Panc1 (cell line): ENCODE data around the gene MAP3K7. TPM values are rescaled to one million over a fixed set of nuclear protein-coding genes. Genes with fewer than 3 reads are reported as not detected.

Experiments
- ATAC-seq: fragments of 200-7000 bp; cut with Tn5 transposase; 2 replicates; pipeline ENCODE4 v1.9.1; 2020; ENCODE audit warnings: mild to moderate bottlenecking, moderate library complexity
- BruUV-seq: library from RNA; stranded (reverse); fragments of 400-500 nt; replicated peaks from 2 replicates; lab custom pipeline; 2021; lab: Mats Ljungman, UMichigan
- CTCF ChIA-PET: fragments of 300-600 bp; sonication (Branson Sonifier 250); formaldehyde crosslinking; loops from one replicate; lab custom pipeline; 2022; ENCODE audit warnings: antibody characterized with exemption; lab: Charles Lee
- POLR2A ChIA-PET: fragments of 300-600 bp; sonication (Branson Sonifier 250); formaldehyde crosslinking; loops from one replicate; lab custom pipeline; 2022; ENCODE audit warnings: antibody characterized with exemption; lab: Charles Lee
- DNase-seq: peaks from one replicate; pipeline ENCODE4 v3.0.0-alpha.2; 2010; ENCODE audit warnings: low read depth, low spot score
- H3K27ac ChIP-seq: 2 replicates; pipeline ENCODE4 v1.5.1; 2011; ENCODE audit warnings: mild to moderate bottlenecking, low read length, inconsistent platforms
- H3K27me3 ChIP-seq: fragments of 200-500 bp; sonication (Bioruptor generic); 2 replicates; pipeline ENCODE4 v1.6.0; 2014; ENCODE audit warnings: low read length, inconsistent platforms; ENCODE audit not compliant: control insufficient read depth, insufficient read depth
- H3K36me3 ChIP-seq: fragments of 200-500 bp; sonication (Bioruptor generic); 2 replicates; pipeline ENCODE4 v1.5.1; 2014; ENCODE audit warnings: inconsistent platforms, mild to moderate bottlenecking, low read length, moderate library complexity; ENCODE audit not compliant: control insufficient read depth, insufficient read depth
- H3K4me1 ChIP-seq: 2 replicates; pipeline ENCODE4 v1.5.1; 2011; ENCODE audit warnings: inconsistent platforms, mild to moderate bottlenecking, low read length, moderate library complexity; ENCODE audit not compliant: control insufficient read depth, insufficient read depth
- H3K4me3 ChIP-seq, 2 experiments: 2 replicates each; pipeline ENCODE4 v1.5.1; 2011 to 2012; ENCODE audit warnings: low read depth in 2 of 2, low read length in 2 of 2, mild to moderate bottlenecking in 2 of 2, inconsistent platforms in 1 of 2, moderate library complexity in 1 of 2
- H3K9me3 ChIP-seq: fragments of 200-500 bp; sonication (Bioruptor generic); 2 replicates; pipeline ENCODE4 v1.5.1; 2014; ENCODE audit warnings: low read depth, mild to moderate bottlenecking, inconsistent platforms, low read length, moderate library complexity; ENCODE audit not compliant: control insufficient read depth, insufficient read depth
- CTCF ChIP-seq: fragments of 450-650 bp; IDR thresholded peaks from 2 replicates; pipeline ENCODE4 v1.5.1; 2017; ENCODE audit warnings: mild to moderate bottlenecking
- POLR2AphosphoS5 ChIP-seq: IDR thresholded peaks from 2 replicates; pipeline ENCODE4 v1.6.1; 2012; ENCODE audit warnings: mild to moderate bottlenecking, low read depth, low read length, moderate library complexity
- REST ChIP-seq, 2 experiments: IDR thresholded peaks; 2 replicates each; pipeline ENCODE4 v1.6.1; 2011 to 2012; ENCODE audit warnings: low read depth in 2 of 2, control low read depth in 1 of 2, low read length in 1 of 2, mild to moderate bottlenecking in 1 of 2, moderate library complexity in 1 of 2; ENCODE audit not compliant: insufficient read depth in 1 of 2
- SIN3A ChIP-seq: IDR thresholded peaks from 2 replicates; pipeline ENCODE4 v1.6.1; 2012; ENCODE audit warnings: low read depth, mild to moderate bottlenecking, low read length, moderate library complexity, borderline replicate concordance; ENCODE audit not compliant: insufficient read depth
- TCF7L2 ChIP-seq: IDR thresholded peaks from 2 replicates; pipeline ENCODE4 v1.6.1; 2011; ENCODE audit warnings: mild to moderate bottlenecking, low read depth, low read length, inconsistent platforms
- in situ Hi-C: cut with HindIII; loops from 2 replicates; pipeline ENCODE4 v1.10.0; 2016; ENCODE audit warnings: low sequenced_read_pairs, low pct_unique_long_range_greater_than_20kb
- intact Hi-C: fragments of 100-400 bp; cut with micrococcal nuclease; formaldehyde crosslinking; loops from one replicate; pipeline ENCODE4 v1.10.0; 2022; ENCODE audit not compliant: unreplicated experiment
- total RNA-seq: library from RNA; stranded (reverse); gene quantifications from one replicate; pipeline ENCODE4 v1.2.1, GENCODE V29; 2021; ENCODE audit not compliant: unreplicated experiment

The MAP3K7 gene
- total RNA-seq, 1 experiment from 2014 or later, result 33.1 TPM

- no peak for DNase-seq
- peaks cover 7% of the 10 kb centered on the region for H3K4me1 ChIP-seq
- in situ Hi-C loops, result no loop called here
- TF ChIP-seq REST (IDR thresholded peaks at IDR 0.05; ENCODE audit: insufficient read depth in 1 of 2, low read depth in 2 of 2, low read length in 1 of 2) (no peak), TCF7L2 (no peak), CTCF (no peak), SIN3A (no peak), POLR2AphosphoS5 (no peak)
- no peaks in the 10 kb centered on the region for H3K27me3 ChIP-seq
- ChIA-PET POLR2A (interaction anchor here (0.6 kb wide), 1 partner anchor 612 kb away, joined by 5 read pairs; no protein-coding TSS in a partner anchor), CTCF (no interaction called here)
- no peaks in the 10 kb centered on the region for H3K9me3 ChIP-seq
- BruUV-seq, result no TSS peak
- H3K27ac ChIP-seq, result no peak overlapping the region
- ATAC-seq, result no peak
- no peaks in the 10 kb centered on the region; the same call in 1 of the 2 replicates for H3K36me3 ChIP-seq
- no peak overlapping the region for H3K4me3 ChIP-seq
- intact Hi-C loops, result no loop called here
These were observed 5.7 kb downstream of the MAP3K7 start for GRCh38 chr6:90581146-90581545.

GRCh38 chr6:90578894-90579549, 7.8 kb downstream of the MAP3K7 start:
- CTCF ChIA-PET, result no interaction called here

More at GRCh38 chr6:90578894-90579549, 7.8 kb downstream of the MAP3K7 start:
- POLR2A ChIA-PET, result no interaction called here
- intact Hi-C loops, result no loop called here
- Histone ChIP-seq H3K9me3 (no peaks in the 10 kb centered on the region), H3K36me3 (no peaks in the 10 kb centered on the region; the same call in 1 of the 2 replicates), H3K4me3 (no peak overlapping the region), H3K27me3 (no peaks in the 10 kb centered on the region), H3K27ac (no peak overlapping the region), H3K4me1 (no peaks in the 10 kb centered on the region; the same call in 1 of the 2 replicates)
- no TSS peak for BruUV-seq
- TF ChIP-seq SIN3A (no peak), POLR2AphosphoS5 (no peak), TCF7L2 (no peak), REST (IDR thresholded peaks at IDR 0.05; ENCODE audit: insufficient read depth in 1 of 2, low read depth in 2 of 2, low read length in 1 of 2) (no peak), CTCF (no peak)
- no peak for DNase-seq
- no peak for ATAC-seq
- in situ Hi-C loops, result no loop called here
